HG03571 (cell line): ENCODE measurements around the gene RNF145.
"Not testable (repeated sequence)": the region's sequence is repeated elsewhere in the genome, so short reads cannot be mapped to it uniquely, and the experiment has no call there.

Experiments
- ATAC-seq: cut with Tn5 transposase; IDR thresholded peaks from one replicate; pipeline ENCODE4 v1.9.1; 2021; ENCODE audit not compliant: unreplicated experiment

Gene RNF145

GRCh38 chr5:159163027-159163700, 46.2 kb downstream of the RNF145 start:
- no peak for ATAC-seq

DNA sequence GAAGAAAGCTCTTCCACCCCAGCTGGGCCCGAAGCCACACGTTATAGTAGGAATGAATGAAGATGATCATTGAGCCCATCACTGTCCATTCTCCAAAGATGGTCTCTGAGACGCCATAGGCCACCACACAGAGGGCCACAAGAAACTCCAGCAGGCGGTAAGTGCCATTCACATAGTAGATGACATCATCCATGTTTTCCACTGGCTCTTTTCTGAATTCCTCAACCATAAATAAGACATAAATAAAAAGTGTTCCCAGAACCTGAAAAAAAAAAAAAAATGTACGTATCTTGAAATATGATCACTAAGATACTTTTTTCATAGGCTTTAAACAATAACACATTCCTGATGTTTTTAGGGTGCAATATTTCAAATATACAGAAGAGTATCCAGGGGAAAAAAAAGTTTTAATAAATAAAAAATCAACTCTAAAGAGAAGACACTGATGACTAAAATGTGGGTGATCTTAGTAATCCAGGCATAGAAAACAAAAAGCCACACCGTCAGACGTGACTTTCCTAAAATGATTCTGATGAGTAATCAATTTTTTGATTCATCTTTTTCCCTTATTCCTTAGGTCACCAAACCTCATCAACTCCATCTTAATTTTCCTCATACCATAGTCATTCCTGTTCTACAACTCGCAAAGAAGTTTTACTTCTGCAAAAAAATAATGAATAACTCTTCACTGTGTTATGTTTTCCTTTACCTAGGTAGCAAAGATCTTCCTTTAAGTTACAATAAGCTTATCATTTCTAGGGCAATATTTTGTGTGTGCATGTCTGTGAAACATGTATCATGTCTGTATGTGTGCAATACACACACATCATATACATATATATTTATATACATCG, 47.8 kb downstream of the RNF145 start:
- ATAC-seq: no peak

DNA sequence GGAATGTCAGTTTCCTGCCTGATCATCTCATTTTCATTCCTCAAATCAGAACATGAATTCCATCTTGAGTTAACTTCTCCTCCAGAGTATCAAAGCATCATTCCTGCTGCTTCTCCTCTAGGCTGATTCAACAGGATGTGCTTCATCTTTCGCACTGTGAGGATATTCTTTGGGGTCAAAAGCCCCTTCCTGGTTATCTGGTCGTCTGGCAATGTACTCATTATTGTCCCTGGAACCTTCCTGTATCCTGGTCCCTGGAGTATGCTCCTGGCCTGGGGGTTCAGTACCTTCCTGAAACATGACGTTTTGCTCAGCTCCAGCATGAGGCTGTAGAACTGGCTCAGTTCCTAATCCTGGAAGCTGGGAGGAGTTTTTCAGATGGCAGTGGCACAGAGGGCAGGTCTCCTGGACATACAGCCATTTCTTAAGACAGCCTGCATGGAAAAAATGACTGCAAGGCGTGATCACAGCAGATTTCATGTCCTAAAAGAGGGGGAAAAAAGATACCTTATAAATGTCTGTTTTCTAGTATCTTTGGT, 50.7 kb downstream of the RNF145 start:
- not testable (repeated sequence) for ATAC-seq

- ATAC-seq: no peak
Observed at GRCh38 chr5:159157552-159157951, 51.8 kb downstream of the RNF145 start.

GRCh38 chr5:159156426-159157238, 52.7 kb downstream of the RNF145 start:
- ATAC-seq: peak; percentile 64

- ATAC-seq: no peak
Observed at GRCh38 chr5:159155960-159156359, 53.4 kb downstream of the RNF145 start.

- ATAC-seq: no peak
Observed at GRCh38 chr5:159152876-159153275, 56.5 kb downstream of the RNF145 start.

GRCh38 chr5:159149085-159149484, 60.3 kb downstream of the RNF145 start:
- no peak for ATAC-seq

- ATAC-seq: no peak
Observed at GRCh38 chr5:159147976-159148375, 61.4 kb downstream of the RNF145 start.

DNA sequence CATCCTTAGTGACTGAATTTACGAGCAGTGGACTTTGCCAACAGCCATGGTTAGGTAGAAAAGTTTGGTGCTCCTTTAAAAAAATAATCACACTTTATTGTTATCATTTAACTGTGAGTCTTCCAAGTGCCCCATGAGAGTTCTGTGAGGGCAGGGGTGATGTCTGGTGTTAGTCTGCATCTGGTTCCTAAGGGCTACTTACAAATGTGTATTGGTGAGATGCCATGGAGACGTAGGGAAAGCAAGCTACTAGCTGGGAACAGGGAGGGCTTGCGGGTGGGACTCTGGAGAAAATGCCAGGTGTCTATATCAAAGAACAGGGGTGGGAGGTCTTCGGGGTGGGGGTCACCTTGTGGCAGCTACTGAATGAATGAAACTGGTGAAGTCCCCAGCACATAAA, 62.5 kb downstream of the RNF145 start:
- no peak for ATAC-seq

- not testable (repeated sequence) for ATAC-seq
Observed at GRCh38 chr5:159145160-159145559, 64.2 kb downstream of the RNF145 start.

- ATAC-seq: no peak
Observed at GRCh38 chr5:159139802-159140201, 69.6 kb downstream of the RNF145 start.

DNA sequence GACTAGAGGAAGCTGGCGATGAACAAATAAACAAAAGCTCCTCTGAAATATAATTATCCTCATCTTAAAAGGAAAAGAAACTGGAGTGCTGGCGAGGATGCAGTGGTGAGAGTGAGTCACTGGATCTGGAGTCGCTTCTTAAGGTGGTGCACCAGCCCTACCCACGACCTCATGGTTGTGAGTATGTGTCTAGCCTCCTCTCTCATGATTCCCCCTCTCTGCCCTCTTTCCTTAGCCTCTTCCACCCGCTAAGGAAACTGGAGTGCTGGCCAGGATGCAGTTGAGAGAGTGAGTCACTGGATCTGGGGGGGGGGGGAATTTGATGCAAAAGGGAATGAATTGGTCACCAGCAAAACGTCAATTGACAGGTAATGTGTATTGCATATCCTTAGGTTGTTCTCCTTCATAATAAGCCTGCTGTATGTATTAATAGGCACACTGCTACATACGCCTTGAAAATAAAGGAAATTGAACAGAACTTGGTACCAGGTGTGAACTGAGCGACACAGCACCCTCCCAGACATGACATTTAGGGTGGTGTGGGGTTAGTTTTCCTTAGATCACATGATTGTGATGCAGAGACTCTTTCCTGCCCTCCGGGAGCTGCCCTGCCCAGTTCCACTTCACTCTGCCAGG, 73.3 kb downstream of the RNF145 start:
- ATAC-seq: no peak

DNA sequence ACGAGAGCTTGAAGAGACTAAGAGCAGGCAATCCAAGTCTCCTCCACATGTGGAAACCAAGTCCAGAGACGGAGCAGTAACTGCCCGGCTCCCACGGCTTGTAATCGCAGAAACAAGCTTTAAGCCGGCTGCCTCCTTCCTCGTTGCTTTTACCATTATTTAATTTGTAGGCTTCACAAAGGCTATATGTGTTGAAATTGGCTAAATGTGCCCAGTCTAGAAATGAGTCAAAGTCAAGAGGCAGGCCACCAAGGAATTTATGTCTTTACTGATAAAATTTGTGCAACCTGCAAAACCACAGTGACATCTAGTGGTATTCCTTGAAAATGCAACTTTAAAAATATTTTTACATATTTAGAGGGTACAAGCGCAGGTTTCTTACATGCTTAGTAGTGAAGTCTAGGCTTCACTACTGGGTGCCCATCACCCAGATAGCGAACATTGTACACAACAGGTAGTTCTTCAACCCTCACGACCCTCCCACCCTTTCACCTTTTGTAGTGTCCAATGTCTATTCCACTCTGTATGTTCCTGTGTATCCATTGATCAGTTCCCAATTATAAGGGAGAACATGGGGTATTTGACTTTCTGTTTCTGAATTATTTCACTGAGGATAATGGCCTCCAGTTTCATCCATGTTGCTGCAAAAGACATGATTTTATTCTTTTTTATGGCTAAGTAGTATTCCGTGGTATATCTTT, 76.2 kb downstream of the RNF145 start:
- ATAC-seq: no peak

DNA sequence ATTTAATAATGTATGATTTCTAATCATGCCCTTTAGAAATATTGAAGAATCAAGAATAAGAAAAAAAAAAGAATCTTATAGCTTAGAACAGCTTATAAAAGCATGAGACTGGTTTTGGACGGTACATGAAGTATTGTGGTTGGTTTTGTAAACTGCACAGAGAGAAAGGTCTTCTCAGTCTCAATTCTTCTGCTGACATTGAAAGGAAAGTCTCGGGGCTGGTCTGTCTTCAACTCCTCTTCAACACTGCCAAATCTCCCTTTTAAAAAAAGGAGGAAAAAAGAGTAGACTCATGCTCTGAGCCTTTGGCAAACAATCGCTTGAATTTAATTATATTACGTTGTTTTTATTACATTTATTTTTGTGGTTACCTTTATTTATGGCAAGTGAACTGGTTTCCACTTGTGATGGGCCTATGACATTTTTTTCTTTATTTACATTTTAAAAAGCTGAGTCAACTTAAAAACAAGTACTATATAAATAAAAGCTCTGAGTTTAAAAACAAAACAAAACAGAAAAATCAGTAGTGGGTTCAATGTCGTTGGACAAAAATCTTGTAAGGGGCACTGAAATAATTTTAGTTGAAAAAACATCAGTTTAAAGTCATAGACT, 76.8 kb downstream of the RNF145 start:
- ATAC-seq: no peak

DNA sequence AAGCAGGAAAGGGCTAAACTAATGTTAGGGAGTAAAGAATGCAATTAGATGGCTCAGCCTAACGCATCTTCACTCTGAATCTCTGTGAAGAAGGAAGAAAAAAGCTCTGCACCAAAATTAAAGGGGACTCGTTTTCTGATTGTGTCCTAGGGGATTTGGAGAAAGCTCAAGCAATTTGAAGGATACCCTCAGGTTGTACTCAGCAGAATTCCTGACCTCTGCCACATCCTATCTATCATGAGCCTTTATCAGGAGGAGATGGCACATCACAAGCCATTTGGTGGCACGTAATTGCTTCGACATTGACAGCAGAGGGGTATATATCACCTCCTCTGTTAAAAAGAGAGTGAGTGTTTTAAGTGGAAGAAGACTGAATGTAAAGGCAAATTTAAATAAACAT, 77.4 kb downstream of the RNF145 start:
- no peak for ATAC-seq

DNA sequence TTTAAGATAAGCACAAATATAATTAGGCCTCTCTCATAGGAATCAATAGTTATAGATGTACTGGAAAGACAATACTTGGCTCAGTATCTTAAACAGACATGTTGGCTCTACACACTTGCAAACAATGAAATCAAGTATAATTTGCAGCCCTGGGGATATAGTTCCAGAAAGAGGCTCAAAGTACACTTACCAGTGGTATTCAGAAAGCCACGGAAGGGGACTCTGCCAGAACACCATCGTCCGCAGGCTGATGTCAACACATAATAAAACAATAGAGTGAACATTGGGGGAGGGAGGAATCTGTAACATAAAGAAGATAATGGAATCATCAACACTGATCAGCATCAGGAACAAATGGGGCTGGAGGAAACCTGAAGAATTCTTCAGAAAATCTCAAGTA, 78.5 kb downstream of the RNF145 start:
- no peak for ATAC-seq

DNA sequence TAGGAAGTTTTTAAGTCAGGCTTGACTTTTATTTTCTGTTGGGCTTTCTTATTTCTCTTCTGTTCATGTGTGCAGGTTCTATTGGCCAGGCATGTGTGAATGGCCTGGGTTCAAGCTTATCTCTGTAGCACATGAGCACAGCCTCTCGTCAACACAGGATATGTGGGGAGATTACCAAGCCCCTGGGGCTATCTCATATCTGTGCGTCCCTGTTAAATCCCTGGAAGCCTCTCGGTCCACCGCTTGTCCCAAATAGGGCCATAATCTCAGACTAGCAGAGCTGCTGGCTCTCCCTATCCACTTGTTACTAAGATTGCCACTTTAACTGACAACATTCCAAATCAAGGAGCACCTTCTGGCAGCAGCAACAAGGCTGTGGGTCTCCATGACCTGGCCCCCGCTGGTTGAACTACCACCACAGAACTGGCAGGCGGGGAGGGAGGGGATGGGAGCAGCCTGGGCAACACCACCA, 81.2 kb downstream of the RNF145 start:
- ATAC-seq: no peak

- no peak for ATAC-seq
Observed at GRCh38 chr5:159123700-159124099, 85.7 kb downstream of the RNF145 start.

DNA sequence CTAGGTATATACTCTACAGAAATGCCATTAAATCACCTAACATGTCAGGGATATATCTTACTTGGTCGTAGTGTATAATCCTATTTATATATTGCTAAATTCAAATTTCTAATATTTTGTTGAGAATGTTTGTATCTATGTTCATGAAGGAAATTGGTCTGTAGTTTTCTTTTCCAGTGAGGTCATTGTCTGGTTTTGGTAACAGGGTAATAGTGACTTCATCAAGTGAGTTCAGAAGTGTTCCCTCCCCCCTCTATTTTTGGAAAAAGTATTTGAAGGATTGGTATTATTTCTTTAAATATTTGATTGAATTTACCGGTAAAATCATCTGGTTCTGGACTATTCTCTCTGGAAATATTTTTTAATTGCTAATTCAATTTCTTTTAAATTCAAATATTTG, 86.2 kb downstream of the RNF145 start:
- ATAC-seq: no peak
